Prostate gland (tissue), 2 donors: Measurements from ENCODE around the gene ASIC4.

Experiments
- POLR2AphosphoS5 ChIP-seq: sonication (generic); formaldehyde crosslinking; IDR thresholded peaks from one replicate; pipeline ENCODE4 v1.6.1; 2017; ENCODE audit warnings: antibody characterized with exemption
- TF ChIP-seq, protein P1 (sequence below), 4 experiments: fragments of 200-600 bp in 2 of 4; fragments of 450-650 bp in 2 of 4; sonication (generic) in 2 of 4; IDR thresholded peaks; 1 replicate in 3 of 4; 2 replicates in 1 of 4; pipeline ENCODE4 v1.5.1; 2016 to 2019; ENCODE audit warnings: antibody characterized with exemption in 4 of 4, mild to moderate bottlenecking in 2 of 4, moderate library complexity in 2 of 4

DNA sequence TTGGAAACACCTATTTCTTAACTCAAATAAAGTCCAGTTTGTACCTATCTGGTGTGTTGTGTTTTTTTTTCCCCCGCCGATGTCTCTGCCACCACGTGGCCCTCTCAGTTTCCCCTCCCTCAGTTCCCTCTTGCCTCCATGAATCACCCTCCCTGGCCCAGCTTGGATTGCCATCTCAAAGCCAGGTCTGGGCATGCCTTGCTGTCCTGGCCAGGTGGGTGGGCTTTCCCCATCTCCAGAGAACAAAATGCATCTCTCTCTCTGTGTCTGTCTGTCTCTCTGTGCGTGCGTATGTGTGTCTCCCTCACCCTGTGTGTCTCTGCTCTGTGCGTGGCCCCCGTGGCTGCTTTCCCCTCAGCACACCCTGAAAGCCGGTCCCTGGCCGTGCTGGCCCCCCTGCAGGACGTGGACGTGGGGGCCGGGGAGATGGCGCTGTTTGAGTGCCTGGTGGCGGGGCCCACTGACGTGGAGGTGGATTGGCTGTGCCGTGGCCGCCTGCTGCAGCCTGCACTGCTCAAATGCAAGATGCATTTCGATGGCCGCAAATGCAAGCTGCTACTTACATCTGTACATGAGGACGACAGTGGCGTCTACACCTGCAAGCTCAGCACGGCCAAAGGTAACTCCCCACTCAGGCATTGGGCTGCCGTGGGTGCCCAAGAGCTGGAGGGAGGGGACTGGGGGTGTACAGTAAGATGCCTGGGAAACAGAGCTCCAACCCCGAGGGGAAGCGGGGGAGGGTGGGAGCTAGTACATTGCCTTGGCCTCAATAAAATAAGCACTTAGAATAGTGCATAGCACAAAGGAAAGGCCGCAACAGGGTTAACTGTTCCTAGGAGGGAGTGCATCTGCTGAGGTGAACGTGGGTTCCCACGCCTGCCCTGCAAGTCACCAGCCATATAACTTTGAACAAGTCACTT is 47.2 kb upstream of the ASIC4 start:
- TF ChIP-seq, protein P1, sequence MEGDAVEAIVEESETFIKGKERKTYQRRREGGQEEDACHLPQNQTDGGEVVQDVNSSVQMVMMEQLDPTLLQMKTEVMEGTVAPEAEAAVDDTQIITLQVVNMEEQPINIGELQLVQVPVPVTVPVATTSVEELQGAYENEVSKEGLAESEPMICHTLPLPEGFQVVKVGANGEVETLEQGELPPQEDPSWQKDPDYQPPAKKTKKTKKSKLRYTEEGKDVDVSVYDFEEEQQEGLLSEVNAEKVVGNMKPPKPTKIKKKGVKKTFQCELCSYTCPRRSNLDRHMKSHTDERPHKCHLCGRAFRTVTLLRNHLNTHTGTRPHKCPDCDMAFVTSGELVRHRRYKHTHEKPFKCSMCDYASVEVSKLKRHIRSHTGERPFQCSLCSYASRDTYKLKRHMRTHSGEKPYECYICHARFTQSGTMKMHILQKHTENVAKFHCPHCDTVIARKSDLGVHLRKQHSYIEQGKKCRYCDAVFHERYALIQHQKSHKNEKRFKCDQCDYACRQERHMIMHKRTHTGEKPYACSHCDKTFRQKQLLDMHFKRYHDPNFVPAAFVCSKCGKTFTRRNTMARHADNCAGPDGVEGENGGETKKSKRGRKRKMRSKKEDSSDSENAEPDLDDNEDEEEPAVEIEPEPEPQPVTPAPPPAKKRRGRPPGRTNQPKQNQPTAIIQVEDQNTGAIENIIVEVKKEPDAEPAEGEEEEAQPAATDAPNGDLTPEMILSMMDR (IDR thresholded peaks at IDR 0.05): no peak
- peak; percentile 10 for TF ChIP-seq POLR2AphosphoS5
